HL-60 (cell line): Measurements from ENCODE around the gene SPON2.

Experiments used
- GABPA ChIP-seq: IDR thresholded peaks from 2 replicates; pipeline ENCODE4 v1.6.1; 2012; ENCODE audit warnings: low read depth
- POLR2AphosphoS5 ChIP-seq: IDR thresholded peaks from 2 replicates; pipeline ENCODE4 v1.6.1; 2012; ENCODE audit warnings: low read depth
- TF ChIP-seq, protein P1 (sequence below): IDR thresholded peaks from one replicate; pipeline ENCODE4 v1.5.1; 2011; ENCODE audit warnings: low read length, control low read depth, inconsistent platforms; ENCODE audit not compliant: insufficient read depth

DNA sequence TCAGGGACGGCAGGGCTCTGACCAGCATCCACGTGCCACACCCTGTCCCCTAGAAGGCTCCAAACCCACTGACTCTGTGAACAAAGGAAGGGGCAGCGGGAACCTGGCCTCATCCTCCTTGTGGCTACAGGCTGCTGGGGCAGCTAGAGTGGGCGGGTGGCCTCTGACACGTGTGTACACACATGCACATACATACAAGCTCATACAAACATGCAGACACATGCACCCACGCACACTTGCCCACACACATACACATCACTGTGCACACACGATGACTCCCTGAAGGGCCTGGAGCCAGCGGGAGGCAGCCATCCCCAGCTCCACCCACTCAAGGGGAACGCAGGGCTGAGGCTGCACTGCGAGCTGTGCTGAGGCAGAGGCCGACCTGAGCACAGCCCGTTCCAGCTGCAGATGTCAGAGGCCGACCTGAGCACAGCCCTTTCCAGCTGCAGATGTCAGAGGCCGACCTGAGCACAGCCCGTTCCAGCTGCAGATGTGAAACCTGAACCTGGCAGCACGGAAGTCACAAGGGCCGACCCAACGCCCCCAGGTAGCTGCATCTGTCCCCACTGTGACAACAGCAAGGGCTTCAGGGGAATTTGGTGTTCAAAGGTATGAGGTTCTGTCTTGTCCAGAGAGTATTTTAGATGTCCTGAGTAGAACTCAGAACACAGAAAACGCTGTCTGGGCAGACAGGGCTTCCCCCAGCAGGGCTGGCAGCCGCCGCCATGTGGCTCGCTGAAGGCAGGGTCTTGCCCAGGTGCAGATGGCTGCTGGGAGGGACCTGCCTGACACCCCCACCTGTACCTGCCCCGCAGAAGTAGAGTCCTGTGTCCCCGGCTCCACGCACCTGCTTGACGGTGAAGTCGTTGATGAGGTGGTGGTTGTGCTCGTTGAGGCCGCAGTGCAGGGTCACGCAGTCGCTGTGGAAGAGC is 43.0 kb upstream of the SPON2 start:
- TF ChIP-seq POLR2AphosphoS5 (no peak), GABPA (no peak)
- TF ChIP-seq, protein P1, sequence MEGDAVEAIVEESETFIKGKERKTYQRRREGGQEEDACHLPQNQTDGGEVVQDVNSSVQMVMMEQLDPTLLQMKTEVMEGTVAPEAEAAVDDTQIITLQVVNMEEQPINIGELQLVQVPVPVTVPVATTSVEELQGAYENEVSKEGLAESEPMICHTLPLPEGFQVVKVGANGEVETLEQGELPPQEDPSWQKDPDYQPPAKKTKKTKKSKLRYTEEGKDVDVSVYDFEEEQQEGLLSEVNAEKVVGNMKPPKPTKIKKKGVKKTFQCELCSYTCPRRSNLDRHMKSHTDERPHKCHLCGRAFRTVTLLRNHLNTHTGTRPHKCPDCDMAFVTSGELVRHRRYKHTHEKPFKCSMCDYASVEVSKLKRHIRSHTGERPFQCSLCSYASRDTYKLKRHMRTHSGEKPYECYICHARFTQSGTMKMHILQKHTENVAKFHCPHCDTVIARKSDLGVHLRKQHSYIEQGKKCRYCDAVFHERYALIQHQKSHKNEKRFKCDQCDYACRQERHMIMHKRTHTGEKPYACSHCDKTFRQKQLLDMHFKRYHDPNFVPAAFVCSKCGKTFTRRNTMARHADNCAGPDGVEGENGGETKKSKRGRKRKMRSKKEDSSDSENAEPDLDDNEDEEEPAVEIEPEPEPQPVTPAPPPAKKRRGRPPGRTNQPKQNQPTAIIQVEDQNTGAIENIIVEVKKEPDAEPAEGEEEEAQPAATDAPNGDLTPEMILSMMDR: no peak
